ENCODE measurements around the gene NAV2.
"Not testable (repeated sequence)": the region's sequence is repeated elsewhere in the genome, so short reads cannot be mapped to it uniquely, and the experiment has no call there.

The NAV2 gene

DNA sequence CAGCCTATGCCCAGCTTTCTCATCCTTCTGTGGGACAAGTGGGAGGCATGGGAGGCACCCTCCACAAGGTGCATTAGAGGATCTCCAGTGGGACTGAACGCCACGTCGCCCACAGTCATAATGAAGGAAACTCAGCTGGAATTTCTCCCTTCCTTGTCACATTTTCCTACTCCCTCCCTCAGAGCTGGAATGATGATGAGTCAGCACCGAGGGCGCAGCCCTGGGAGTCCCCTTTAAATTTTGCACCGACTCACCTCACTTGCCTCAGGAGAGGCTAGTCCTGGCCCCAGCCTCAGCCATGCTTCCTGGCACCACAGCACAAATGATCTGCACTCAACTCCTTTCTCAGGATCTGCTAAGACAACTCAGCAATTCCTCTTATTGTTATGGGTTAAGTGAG, 413.3 kb downstream of the NAV2 start:
- Histone ChIP-seq H4K12ac (ENCODE audit: low read depth, low read length) (no peak overlapping the region), H3K4me3 (ENCODE audit: low read depth, low read length) (no peak overlapping the region), H2AK5ac (ENCODE audit: low read length) (no peak overlapping the region), H3K18ac (ENCODE audit: low read length) (no peak overlapping the region), H3K79me2 (ENCODE audit: control insufficient read depth, insufficient read depth, low read length, poor library complexity) (no peaks in the 10 kb centered on the region), H3K79me1 (ENCODE audit: low read length) (no peaks in the 10 kb centered on the region), H4K91ac (ENCODE audit: low read depth, low read length) (no peak overlapping the region), H3K4me2 (ENCODE audit: low read length) (no peak overlapping the region), H3K9ac (ENCODE audit: low read length) (no peak overlapping the region), H2BK12ac (ENCODE audit: low read length) (no peak overlapping the region), H3K9me3 (ENCODE audit: insufficient read depth, low read depth, low read length) (no peaks in the 10 kb centered on the region), H4K8ac (ENCODE audit: low read depth, low read length) (no peak overlapping the region), H3K23ac (ENCODE audit: low read length) (no peak overlapping the region), H3K27ac (ENCODE audit: low read depth, low read length) (no peak overlapping the region), H2BK120ac (ENCODE audit: insufficient read depth, low read length, poor library complexity) (no peak overlapping the region), H3K4me1 (ENCODE audit: control insufficient read depth in 1 of 2, insufficient read depth in 2 of 2, low read length in 2 of 2) (peaks cover 0 to 5% of the 10 kb centered on the region in 2 experiments), H3K14ac (ENCODE audit: low read length) (no peak overlapping the region), H2AFZ (ENCODE audit: insufficient read depth, low read length, poor library complexity) (no peak overlapping the region), H3K4ac (ENCODE audit: low read depth, low read length) (no peak overlapping the region), H2BK5ac (ENCODE audit: low read depth, low read length, poor library complexity) (no peak overlapping the region), H3K27me3 (ENCODE audit: insufficient read depth, low read length) (no peaks in the 10 kb centered on the region), H3K36me3 (ENCODE audit: control insufficient read depth in 1 of 2, insufficient read depth in 2 of 2, low read length in 2 of 2) (no peaks in the 10 kb centered on the region)
- no CpG with 5 or more reads among the region's 6 CpGs for WGBS (ENCODE audit: extremely low coverage, insufficient coverage, insufficient read length)
- DNase-seq = peak in 1 of 2 donors; percentile 32

- no CpG with 5 or more reads among the region's 8 CpGs for WGBS (ENCODE audit: extremely low coverage, insufficient coverage, insufficient read length)
- H3K4me2 ChIP-seq (ENCODE audit: low read length) = no peak overlapping the region
- no peak overlapping the region for H2BK5ac ChIP-seq (ENCODE audit: low read depth, low read length, poor library complexity)
Measured at GRCh38 chr11:20126724-20127123, 414.1 kb downstream of the NAV2 start.

GRCh38 chr11:20127671-20128527, 415.3 kb downstream of the NAV2 start:
- Histone ChIP-seq H2BK12ac (ENCODE audit: low read length) (no peak overlapping the region), H3K23ac (ENCODE audit: low read length) (no peak overlapping the region), H4K12ac (ENCODE audit: low read depth, low read length) (no peak overlapping the region), H2BK120ac (ENCODE audit: insufficient read depth, low read length, poor library complexity) (no peak overlapping the region), H3K4ac (ENCODE audit: low read depth, low read length) (no peak overlapping the region), H3K18ac (ENCODE audit: low read length) (no peak overlapping the region), H3K4me3 (ENCODE audit: low read depth, low read length) (no peak overlapping the region), H4K91ac (ENCODE audit: low read depth, low read length) (no peak overlapping the region), H3K79me1 (ENCODE audit: low read length) (peaks cover 7% of the 10 kb centered on the region), H3K4me2 (ENCODE audit: low read length) (no peak overlapping the region), H3K4me1 (ENCODE audit: control insufficient read depth in 1 of 2, insufficient read depth in 2 of 2, low read length in 2 of 2) (peaks cover 2 to 11% of the 10 kb centered on the region in 2 experiments), H3K9ac (ENCODE audit: low read length) (no peak overlapping the region), H3K14ac (ENCODE audit: low read length) (no peak overlapping the region), H3K9me3 (ENCODE audit: insufficient read depth, low read depth, low read length) (no peaks in the 10 kb centered on the region), H2AFZ (ENCODE audit: insufficient read depth, low read length, poor library complexity) (no peak overlapping the region), H2BK5ac (ENCODE audit: low read depth, low read length, poor library complexity) (no peak overlapping the region), H3K27ac (ENCODE audit: low read depth, low read length) (no peak overlapping the region), H3K79me2 (ENCODE audit: control insufficient read depth, insufficient read depth, low read length, poor library complexity) (peaks cover 6% of the 10 kb centered on the region), H4K8ac (ENCODE audit: low read depth, low read length) (no peak overlapping the region), H3K36me3 (ENCODE audit: control insufficient read depth in 1 of 2, insufficient read depth in 2 of 2, low read length in 2 of 2) (no peaks in the 10 kb centered on the region), H2AK5ac (ENCODE audit: low read length) (no peak overlapping the region), H3K27me3 (ENCODE audit: insufficient read depth, low read length) (no peaks in the 10 kb centered on the region)
- no CpG with 5 or more reads among the region's 16 CpGs for WGBS (ENCODE audit: extremely low coverage, insufficient coverage, insufficient read length)
- peak; percentile 57 to 88 for DNase-seq

More at GRCh38 chr11:20126724-20127123, 414.1 kb downstream of the NAV2 start:
- Histone ChIP-seq H3K14ac (ENCODE audit: low read length) (no peak overlapping the region), H3K79me1 (ENCODE audit: low read length) (peaks cover 1% of the 10 kb centered on the region), H3K27me3 (ENCODE audit: insufficient read depth, low read length) (no peaks in the 10 kb centered on the region), H3K4me1 (ENCODE audit: control insufficient read depth in 1 of 2, insufficient read depth in 2 of 2, low read length in 2 of 2) (peaks cover under 1 to 6% of the 10 kb centered on the region in 2 experiments), H3K23ac (ENCODE audit: low read length) (no peak overlapping the region), H3K27ac (ENCODE audit: low read depth, low read length) (no peak overlapping the region), H3K4me3 (ENCODE audit: low read depth, low read length) (no peak overlapping the region), H2AFZ (ENCODE audit: insufficient read depth, low read length, poor library complexity) (no peak overlapping the region), H3K9me3 (ENCODE audit: insufficient read depth, low read depth, low read length) (no peaks in the 10 kb centered on the region), H4K91ac (ENCODE audit: low read depth, low read length) (no peak overlapping the region), H3K9ac (ENCODE audit: low read length) (no peak overlapping the region), H2BK12ac (ENCODE audit: low read length) (no peak overlapping the region), H3K79me2 (ENCODE audit: control insufficient read depth, insufficient read depth, low read length, poor library complexity) (peaks cover under 1% of the 10 kb centered on the region), H4K12ac (ENCODE audit: low read depth, low read length) (no peak overlapping the region), H4K8ac (ENCODE audit: low read depth, low read length) (no peak overlapping the region), H3K36me3 (ENCODE audit: control insufficient read depth in 1 of 2, insufficient read depth in 2 of 2, low read length in 2 of 2) (no peaks in the 10 kb centered on the region), H2BK120ac (ENCODE audit: insufficient read depth, low read length, poor library complexity) (no peak overlapping the region), H2AK5ac (ENCODE audit: low read length) (no peak overlapping the region), H3K18ac (ENCODE audit: low read length) (no peak overlapping the region), H3K4ac (ENCODE audit: low read depth, low read length) (no peak overlapping the region)
- no peak for DNase-seq

DNA sequence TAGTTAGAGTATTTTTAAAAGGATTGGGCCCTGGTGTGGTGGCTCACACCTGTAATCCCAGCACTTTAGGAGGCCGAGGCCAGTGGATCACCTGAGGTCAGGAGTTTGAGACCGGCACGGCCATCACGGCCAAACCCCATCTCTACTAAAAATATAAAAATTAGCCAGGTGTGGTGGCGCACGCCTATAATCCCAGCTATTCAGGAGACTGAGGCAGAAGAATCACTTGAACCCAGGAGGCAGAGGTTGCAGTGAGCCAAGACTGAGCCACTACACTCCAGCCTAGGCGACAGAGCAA, 415.8 kb downstream of the NAV2 start:
- not testable (repeated sequence) for H3K79me1 ChIP-seq (ENCODE audit: low read length); H3K14ac ChIP-seq (ENCODE audit: low read length); H3K4ac ChIP-seq (ENCODE audit: low read depth, low read length); H4K12ac ChIP-seq (ENCODE audit: low read depth, low read length); H4K91ac ChIP-seq (ENCODE audit: low read depth, low read length); H2BK120ac ChIP-seq (ENCODE audit: insufficient read depth, low read length, poor library complexity); H3K9me3 ChIP-seq (ENCODE audit: insufficient read depth, low read depth, low read length); H3K18ac ChIP-seq (ENCODE audit: low read length); H3K79me2 ChIP-seq (ENCODE audit: control insufficient read depth, insufficient read depth, low read length, poor library complexity); H3K23ac ChIP-seq (ENCODE audit: low read length); H3K27ac ChIP-seq (ENCODE audit: low read depth, low read length); H4K8ac ChIP-seq (ENCODE audit: low read depth, low read length); H3K36me3 ChIP-seq (ENCODE audit: control insufficient read depth in 1 of 2, insufficient read depth in 2 of 2, low read length in 2 of 2); H2BK12ac ChIP-seq (ENCODE audit: low read length); H2AFZ ChIP-seq (ENCODE audit: insufficient read depth, low read length, poor library complexity); H3K4me2 ChIP-seq (ENCODE audit: low read length); H2AK5ac ChIP-seq (ENCODE audit: low read length); H2BK5ac ChIP-seq (ENCODE audit: low read depth, low read length, poor library complexity); H3K27me3 ChIP-seq (ENCODE audit: insufficient read depth, low read length); H3K9ac ChIP-seq (ENCODE audit: low read length); H3K4me3 ChIP-seq (ENCODE audit: low read depth, low read length); DNase-seq
- WGBS (ENCODE audit: extremely low coverage, insufficient coverage, insufficient read length) = no CpG with 5 or more reads among the region's 7 CpGs
- peaks cover 2 to 11% of the 10 kb centered on the region in 2 experiments for H3K4me1 ChIP-seq (ENCODE audit: control insufficient read depth in 1 of 2, insufficient read depth in 2 of 2, low read length in 2 of 2)

All from trophoblast cell (in vitro differentiated cells and primary cell).